Activated naive CD8-positive, alpha-beta T cell treated with anti-CD3 and anti-CD28 coated beads for 36 hours (primary cell): ENCODE data around the gene SEMA5B. TPM values are rescaled to one million over a fixed set of nuclear protein-coding genes. Genes with fewer than 3 reads are reported as not detected.

Experiments used
- DNase-seq: peaks from one replicate; pipeline ENCODE4 v3.0.0; 2021
- H3K27ac Mint-ChIP-seq: one replicate; pipeline ENCODE4 v1.8.0; 2022; ENCODE audit warnings: mild to moderate bottlenecking, moderate library complexity, mixed read lengths
- H3K27me3 Mint-ChIP-seq: one replicate; pipeline ENCODE4 v1.8.0; 2022; ENCODE audit warnings: mild to moderate bottlenecking, mixed read lengths
- H3K36me3 Mint-ChIP-seq: one replicate; pipeline ENCODE4 v1.8.0; 2021; ENCODE audit warnings: mild to moderate bottlenecking, mixed read lengths
- H3K4me1 Mint-ChIP-seq: one replicate; pipeline ENCODE4 v1.8.0; 2021; ENCODE audit warnings: mixed read lengths
- H3K4me3 Mint-ChIP-seq: one replicate; pipeline ENCODE4 v1.8.0; 2022; ENCODE audit warnings: mild to moderate bottlenecking, moderate library complexity, mixed read lengths
- H3K9me3 Mint-ChIP-seq: one replicate; pipeline ENCODE4 v1.8.0; 2022; ENCODE audit warnings: mixed read lengths
- total RNA-seq, 2 experiments: library from RNA; stranded (reverse); gene quantifications; one replicate each; pipeline ENCODE4 v1.2.3, GENCODE V29; 2021

Gene SEMA5B
- total RNA-seq, 2 experiments from 2014 or later = not detected

GRCh38 chr3:123066896-123067688 is 39.5 kb upstream of the SEMA5B start, which contains the start of gene PDIA5:
Gene PDIA5 (plus strand): TSS chr3:123067025. CDS start chr3:123067165, 140 bp downstream.
- peak within 1 kb of the TSS; percentile 72 for H3K27ac Mint-ChIP-seq
- DNase-seq = peak; percentile 83
- H3K4me1 Mint-ChIP-seq = peaks cover 33% of the 10 kb centered on the region
- peak within 1 kb of the TSS; percentile 86 for H3K4me3 Mint-ChIP-seq
- H3K27me3 Mint-ChIP-seq = peaks cover 7% of the 10 kb centered on the region
- peaks cover 5% of the 10 kb centered on the region for H3K36me3 Mint-ChIP-seq
- no peaks in the 10 kb centered on the region for H3K9me3 Mint-ChIP-seq

DNA sequence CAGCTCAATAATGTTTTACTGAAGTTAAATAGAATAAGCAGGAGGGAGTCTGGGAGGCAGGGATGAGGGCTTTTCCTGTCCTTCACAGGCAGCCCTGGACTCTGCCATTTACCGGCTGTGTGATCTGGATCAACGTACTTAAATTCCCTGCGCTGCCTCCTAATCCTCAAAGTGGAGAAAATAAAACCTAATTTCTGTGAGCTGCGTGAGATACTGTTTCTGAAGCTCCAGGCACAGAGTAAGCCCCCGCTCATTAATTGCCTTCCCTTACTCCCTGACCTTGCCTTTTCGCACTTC is 39.0 kb upstream of the SEMA5B start:
- Mint-ChIP-seq H3K9me3 (no peaks in the 10 kb centered on the region), H3K4me1 (peaks cover 30% of the 10 kb centered on the region), H3K27ac (peak overlapping the region; percentile 54), H3K27me3 (peaks cover 7% of the 10 kb centered on the region), H3K36me3 (peaks cover 5% of the 10 kb centered on the region), H3K4me3 (peak overlapping the region; percentile 86)
- DNase-seq = no peak

DNA sequence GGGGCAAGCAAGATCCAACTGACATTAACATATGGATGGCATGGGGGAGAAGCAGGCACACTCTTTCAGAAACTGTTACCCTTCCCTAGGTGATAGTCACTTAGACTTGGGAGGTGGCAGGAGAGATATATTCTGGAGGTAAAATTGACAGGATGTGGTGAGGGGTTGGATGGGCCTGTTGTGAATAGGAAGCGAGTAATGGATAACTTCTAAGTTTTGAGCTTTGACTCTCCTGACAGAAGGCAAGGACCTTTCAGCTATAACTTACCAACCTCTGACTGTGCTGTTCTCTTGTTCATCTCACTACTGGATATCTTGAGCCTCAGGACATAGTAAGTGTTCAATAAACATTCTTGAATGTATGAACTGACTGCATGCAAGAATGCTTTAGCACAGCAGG is 37.4 kb upstream of the SEMA5B start:
- peaks cover 7% of the 10 kb centered on the region for H3K27me3 Mint-ChIP-seq
- no peak for DNase-seq
- no peak overlapping the region for H3K4me3 Mint-ChIP-seq

GRCh38 chr3:123064506-123064905 is 36.9 kb upstream of the SEMA5B start:
- DNase-seq = no peak
- no peaks in the 10 kb centered on the region for H3K9me3 Mint-ChIP-seq
- peaks cover 29% of the 10 kb centered on the region for H3K4me1 Mint-ChIP-seq
- peaks cover 5% of the 10 kb centered on the region for H3K36me3 Mint-ChIP-seq
- no peak overlapping the region for H3K27ac Mint-ChIP-seq
- peaks cover 7% of the 10 kb centered on the region for H3K27me3 Mint-ChIP-seq
- H3K4me3 Mint-ChIP-seq = no peak overlapping the region

More for the DNA sequence above, 37.4 kb upstream of the SEMA5B start:
- Mint-ChIP-seq H3K36me3 (peaks cover 5% of the 10 kb centered on the region), H3K27ac (no peak overlapping the region), H3K4me1 (peaks cover 29% of the 10 kb centered on the region), H3K9me3 (no peaks in the 10 kb centered on the region)

DNA sequence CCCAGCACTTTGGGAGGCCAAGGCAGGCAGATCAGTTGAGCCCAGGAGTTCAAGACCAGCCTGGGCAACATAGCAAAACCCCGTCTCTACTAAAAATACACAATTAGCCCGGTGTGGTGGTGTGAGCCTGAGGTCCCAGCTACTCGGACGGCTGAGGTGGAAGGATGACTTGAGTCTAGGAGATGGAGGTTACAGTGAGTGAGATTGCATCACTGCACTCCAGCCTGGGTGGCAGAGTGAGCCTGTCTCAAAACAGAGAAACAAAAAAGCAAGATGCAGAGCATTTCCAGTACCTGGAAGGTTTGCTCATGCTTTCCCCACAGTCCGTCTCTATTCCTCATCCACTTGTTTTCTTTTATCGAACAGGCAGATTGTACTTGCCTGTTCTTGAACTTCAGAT is 35.5 kb upstream of the SEMA5B start:
- peaks cover 7% of the 10 kb centered on the region for H3K27me3 Mint-ChIP-seq
- H3K9me3 Mint-ChIP-seq = no peaks in the 10 kb centered on the region
- no peak overlapping the region for H3K4me3 Mint-ChIP-seq

GRCh38 chr3:123061856-123062255 is 34.3 kb upstream of the SEMA5B start:
- Mint-ChIP-seq H3K4me3 (no peak overlapping the region), H3K9me3 (no peaks in the 10 kb centered on the region), H3K36me3 (peaks cover 2% of the 10 kb centered on the region), H3K27me3 (peaks cover 7% of the 10 kb centered on the region), H3K4me1 (peaks cover 13% of the 10 kb centered on the region), H3K27ac (no peak overlapping the region)
- no peak for DNase-seq

More for the DNA sequence above, 35.5 kb upstream of the SEMA5B start:
- Mint-ChIP-seq H3K4me1 (peaks cover 17% of the 10 kb centered on the region), H3K36me3 (peaks cover 5% of the 10 kb centered on the region), H3K27ac (no peak overlapping the region)
- DNase-seq = no peak

DNA sequence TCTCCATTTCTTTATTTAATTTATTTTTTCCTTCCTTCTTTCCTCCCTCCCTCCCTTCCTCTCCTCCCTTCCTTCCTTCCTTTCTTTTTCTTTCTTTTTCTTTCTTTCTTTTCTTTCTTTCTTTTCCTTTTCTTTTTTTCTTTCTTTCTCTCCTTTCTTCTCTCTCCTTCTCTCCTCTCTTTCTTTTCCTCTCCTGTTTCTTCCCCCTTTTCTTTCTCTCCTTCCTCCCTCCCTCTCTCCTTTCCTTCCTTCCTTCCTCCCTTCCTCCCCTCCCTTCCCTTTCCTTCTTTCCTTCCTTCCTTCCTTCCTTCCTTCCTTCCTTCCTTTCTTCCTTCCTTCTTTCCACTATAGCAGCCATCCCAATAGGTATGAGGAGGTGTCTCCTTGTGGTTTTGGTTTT is 32.5 kb upstream of the SEMA5B start:
- no peak overlapping the region for H3K4me3 Mint-ChIP-seq
- no peaks in the 10 kb centered on the region for H3K9me3 Mint-ChIP-seq
- peaks cover 7% of the 10 kb centered on the region for H3K4me1 Mint-ChIP-seq
- H3K27ac Mint-ChIP-seq = no peak overlapping the region
- H3K36me3 Mint-ChIP-seq = no peaks in the 10 kb centered on the region
- peaks cover 7% of the 10 kb centered on the region for H3K27me3 Mint-ChIP-seq
- DNase-seq = no peak

GRCh38 chr3:123058505-123058904 is 30.9 kb upstream of the SEMA5B start:
- Mint-ChIP-seq H3K4me1 (no peaks in the 10 kb centered on the region), H3K9me3 (no peaks in the 10 kb centered on the region), H3K4me3 (no peak overlapping the region), H3K27ac (no peak overlapping the region), H3K27me3 (no peaks in the 10 kb centered on the region), H3K36me3 (no peaks in the 10 kb centered on the region)
- no peak for DNase-seq

DNA sequence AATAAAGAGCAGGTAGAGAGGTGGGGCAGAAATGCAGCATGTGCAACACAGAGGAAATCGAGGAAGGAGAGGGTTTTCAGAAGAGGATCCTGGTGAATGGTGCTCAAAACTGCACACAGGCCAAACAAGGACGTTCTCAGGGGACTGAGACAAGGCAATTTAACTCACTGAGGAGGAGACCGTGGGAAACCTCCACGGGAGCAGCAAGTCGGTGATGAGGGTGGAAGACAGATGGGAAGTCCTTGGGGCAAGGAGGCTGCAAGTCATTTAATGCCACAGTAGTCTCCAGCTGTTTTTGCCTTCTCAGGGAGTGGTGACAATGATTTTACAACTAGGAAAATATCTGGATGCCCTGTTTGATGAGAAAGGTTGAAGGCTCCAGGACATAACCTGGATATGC is 27.8 kb upstream of the SEMA5B start:
- no peak overlapping the region for H3K4me3 Mint-ChIP-seq
- no peaks in the 10 kb centered on the region for H3K36me3 Mint-ChIP-seq
- H3K27me3 Mint-ChIP-seq = no peaks in the 10 kb centered on the region
- no peaks in the 10 kb centered on the region for H3K4me1 Mint-ChIP-seq
- DNase-seq = no peak
- no peak overlapping the region for H3K27ac Mint-ChIP-seq
- H3K9me3 Mint-ChIP-seq = no peaks in the 10 kb centered on the region

DNA sequence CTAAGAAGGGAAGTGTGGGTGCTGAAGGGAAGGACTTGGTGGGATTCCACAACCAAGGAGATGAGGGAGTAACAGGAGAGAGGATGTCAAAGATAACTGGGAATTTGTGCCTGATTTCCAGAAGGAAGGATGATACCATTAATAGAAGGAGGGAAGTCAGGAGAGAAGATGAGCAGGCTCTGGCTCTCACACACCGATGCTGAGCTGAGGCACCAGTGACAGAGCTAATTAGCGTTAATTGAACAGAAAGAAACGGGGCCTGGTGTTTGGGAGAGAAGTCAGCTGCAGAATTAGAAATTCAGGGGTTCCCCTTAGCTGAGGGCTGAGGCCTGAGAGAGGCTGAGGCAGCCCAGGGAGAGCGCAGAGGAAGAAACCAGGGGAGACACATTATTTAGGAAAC is 27.4 kb upstream of the SEMA5B start:
- Mint-ChIP-seq H3K36me3 (no peaks in the 10 kb centered on the region), H3K27me3 (no peaks in the 10 kb centered on the region), H3K4me1 (no peaks in the 10 kb centered on the region), H3K9me3 (no peaks in the 10 kb centered on the region), H3K4me3 (no peak overlapping the region), H3K27ac (no peak overlapping the region)
- DNase-seq = no peak

DNA sequence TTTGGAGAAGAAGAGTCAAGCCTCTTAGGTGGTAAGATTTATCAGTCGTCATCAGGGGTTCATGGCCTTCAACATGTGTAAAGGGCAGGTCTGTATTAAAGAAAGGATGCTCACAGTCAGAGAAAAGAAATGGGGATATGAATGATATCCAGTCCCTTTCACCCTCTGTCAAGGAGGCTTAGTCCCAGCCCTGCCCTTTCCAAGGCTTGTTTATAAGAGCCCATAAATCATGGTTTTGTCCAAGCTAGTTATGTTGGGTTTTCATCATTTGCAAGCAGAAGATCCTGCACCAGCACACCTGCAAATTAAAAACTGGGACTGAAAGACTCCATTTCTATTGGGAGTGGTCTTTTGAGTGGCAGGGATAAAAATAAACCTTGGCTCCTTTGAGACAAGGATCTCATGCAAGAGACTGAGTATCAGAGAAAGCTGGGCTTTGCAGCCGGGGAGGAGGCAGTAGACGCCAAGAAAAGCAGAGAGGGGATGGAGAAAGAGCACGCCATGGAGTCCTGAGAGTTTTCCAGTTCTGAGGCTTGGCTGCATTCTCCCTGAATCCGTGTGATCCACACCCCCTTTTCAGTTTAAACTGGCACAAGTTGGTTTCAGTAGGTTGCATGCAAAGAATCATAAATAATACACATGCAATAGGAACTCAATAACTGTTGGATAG is 26.7 kb upstream of the SEMA5B start:
- Mint-ChIP-seq H3K27ac (no peak overlapping the region), H3K27me3 (no peaks in the 10 kb centered on the region), H3K4me3 (no peak overlapping the region), H3K4me1 (no peaks in the 10 kb centered on the region), H3K9me3 (no peaks in the 10 kb centered on the region), H3K36me3 (no peaks in the 10 kb centered on the region)
- no peak for DNase-seq

- no peaks in the 10 kb centered on the region for H3K4me1 Mint-ChIP-seq
- no peaks in the 10 kb centered on the region for H3K27me3 Mint-ChIP-seq
- H3K9me3 Mint-ChIP-seq = no peaks in the 10 kb centered on the region
- DNase-seq = no peak
- no peak overlapping the region for H3K4me3 Mint-ChIP-seq
- H3K27ac Mint-ChIP-seq = no peak overlapping the region
- no peaks in the 10 kb centered on the region for H3K36me3 Mint-ChIP-seq
Measured at GRCh38 chr3:123053107-123053506, 25.5 kb upstream of the SEMA5B start.

- no peaks in the 10 kb centered on the region for H3K9me3 Mint-ChIP-seq
- no peak overlapping the region for H3K27ac Mint-ChIP-seq
- no peaks in the 10 kb centered on the region for H3K4me1 Mint-ChIP-seq
- H3K36me3 Mint-ChIP-seq = no peaks in the 10 kb centered on the region
- H3K4me3 Mint-ChIP-seq = no peak overlapping the region
- H3K27me3 Mint-ChIP-seq = peaks cover 4% of the 10 kb centered on the region
- no peak for DNase-seq
Measured at GRCh38 chr3:123050666-123051065, 23.1 kb upstream of the SEMA5B start.

DNA sequence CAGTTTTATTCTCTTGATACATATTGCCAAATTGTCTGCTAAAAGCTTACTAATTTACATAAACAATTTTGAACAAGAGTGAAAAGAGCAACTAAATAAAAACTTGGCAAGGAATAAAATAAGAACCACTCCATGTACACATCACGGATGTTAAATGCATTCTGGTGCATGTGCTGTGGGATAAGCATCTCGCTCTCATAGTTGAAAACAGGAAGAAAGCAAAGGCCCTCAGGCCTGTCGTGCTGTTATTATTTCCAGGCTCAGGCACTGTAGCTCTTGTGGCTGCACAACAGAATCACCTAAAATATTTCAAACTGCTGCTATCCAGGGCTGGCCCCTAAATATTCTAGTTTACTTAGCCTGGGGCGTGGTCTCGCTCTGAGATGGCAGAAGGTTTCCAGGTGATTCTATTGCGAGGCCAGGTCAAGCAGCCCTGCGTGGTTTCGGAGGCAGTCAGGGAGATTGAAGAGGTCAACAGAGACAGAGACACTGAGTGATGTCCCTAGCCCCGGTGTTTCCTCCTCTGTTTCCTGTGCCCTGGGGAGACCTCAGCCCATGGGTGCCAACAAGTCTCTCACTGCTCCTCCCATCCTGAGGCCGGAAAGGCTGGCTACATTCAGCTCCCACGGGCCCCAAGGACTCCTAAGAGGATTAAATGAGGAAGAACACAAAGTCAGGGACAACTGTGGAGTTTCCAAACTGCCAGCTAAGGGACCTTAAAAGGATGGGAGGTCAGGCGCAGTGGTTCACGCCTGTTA is 21.1 kb upstream of the SEMA5B start:
- peaks cover 8% of the 10 kb centered on the region for H3K27me3 Mint-ChIP-seq
- H3K4me1 Mint-ChIP-seq = no peaks in the 10 kb centered on the region
- no peak overlapping the region for H3K4me3 Mint-ChIP-seq
- no peaks in the 10 kb centered on the region for H3K9me3 Mint-ChIP-seq
- DNase-seq = no peak
- H3K27ac Mint-ChIP-seq = no peak overlapping the region
- H3K36me3 Mint-ChIP-seq = no peaks in the 10 kb centered on the region

DNA sequence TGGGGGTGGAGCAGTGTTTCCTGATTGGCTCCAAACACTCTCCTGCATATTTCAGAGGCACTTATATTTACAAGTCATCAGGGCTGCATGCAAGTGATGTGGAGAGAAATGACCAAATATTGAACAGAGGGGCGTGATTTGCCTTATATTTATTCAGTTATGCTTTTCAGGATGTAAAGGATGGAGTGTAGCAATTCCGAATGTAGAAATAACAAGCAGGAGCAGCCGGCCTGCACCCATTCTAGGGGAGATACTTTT is 19.4 kb upstream of the SEMA5B start:
- no peaks in the 10 kb centered on the region for H3K4me1 Mint-ChIP-seq
- no peak overlapping the region for H3K27ac Mint-ChIP-seq
- H3K27me3 Mint-ChIP-seq = peaks cover 8% of the 10 kb centered on the region
- H3K4me3 Mint-ChIP-seq = no peak overlapping the region
- DNase-seq = no peak
- no peaks in the 10 kb centered on the region for H3K36me3 Mint-ChIP-seq
- no peaks in the 10 kb centered on the region for H3K9me3 Mint-ChIP-seq
